GM19463 (cell line): ENCODE results near the gene DNAJC5G.
"Not testable (repeated sequence)": the region's sequence is repeated elsewhere in the genome, so short reads cannot be mapped to it uniquely, and the experiment has no call there.

Experiments
- ATAC-seq: cut with Tn5 transposase; IDR thresholded peaks from one replicate; pipeline ENCODE4 v1.9.1; 2021; ENCODE audit warnings: mild to moderate bottlenecking, moderate library complexity; ENCODE audit not compliant: unreplicated experiment

Gene DNAJC5G

DNA sequence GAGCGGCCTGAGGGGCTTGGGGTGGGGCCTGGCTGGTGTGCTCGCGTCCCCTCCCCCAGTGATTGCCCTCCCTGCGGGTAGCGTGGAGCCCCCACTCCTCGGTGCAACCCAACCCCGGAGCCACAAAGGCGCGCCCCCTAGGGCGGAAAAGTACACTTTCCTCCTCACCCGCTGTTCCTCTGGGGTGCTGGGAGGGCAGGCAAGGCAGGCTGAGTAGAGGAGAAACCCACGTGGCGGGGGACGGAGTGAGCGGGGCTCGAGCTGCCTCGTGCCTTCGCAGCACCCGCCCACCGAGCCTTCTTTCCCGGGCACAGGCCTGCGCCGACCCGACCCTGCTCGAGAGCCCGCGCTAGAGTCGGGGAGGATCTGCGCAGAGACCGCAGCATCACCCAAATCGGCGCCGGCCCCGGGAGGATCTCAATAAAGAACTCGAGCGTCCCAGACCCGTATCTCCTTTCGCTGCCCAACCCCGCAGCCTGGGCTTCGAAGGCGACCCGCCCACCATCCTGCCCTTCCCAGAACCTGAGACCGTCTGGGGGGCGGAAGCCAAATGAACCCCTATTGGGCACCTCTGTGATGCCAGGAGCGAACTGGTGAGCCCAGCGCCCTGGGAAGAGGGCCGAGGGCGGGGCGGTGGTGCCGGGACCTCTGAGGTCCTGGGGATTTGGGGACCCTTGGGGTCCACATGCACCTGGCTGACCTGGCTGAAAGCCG lies 31.5 kb downstream of the DNAJC5G start:
- no peak for ATAC-seq

DNA sequence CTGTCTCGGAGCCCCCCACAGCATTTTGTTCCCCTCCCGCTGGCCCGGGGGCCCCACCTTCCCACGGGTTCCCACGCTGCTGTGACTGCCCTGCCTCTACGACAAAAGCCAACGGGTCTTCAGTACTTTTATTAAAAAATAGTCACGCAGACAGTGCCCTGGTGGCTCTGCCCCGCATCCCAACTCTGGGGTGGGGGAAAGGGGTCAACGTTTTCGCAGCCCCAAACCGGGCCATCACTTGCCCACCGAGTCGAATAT lies 32.0 kb downstream of the DNAJC5G start:
- no peak for ATAC-seq

DNA sequence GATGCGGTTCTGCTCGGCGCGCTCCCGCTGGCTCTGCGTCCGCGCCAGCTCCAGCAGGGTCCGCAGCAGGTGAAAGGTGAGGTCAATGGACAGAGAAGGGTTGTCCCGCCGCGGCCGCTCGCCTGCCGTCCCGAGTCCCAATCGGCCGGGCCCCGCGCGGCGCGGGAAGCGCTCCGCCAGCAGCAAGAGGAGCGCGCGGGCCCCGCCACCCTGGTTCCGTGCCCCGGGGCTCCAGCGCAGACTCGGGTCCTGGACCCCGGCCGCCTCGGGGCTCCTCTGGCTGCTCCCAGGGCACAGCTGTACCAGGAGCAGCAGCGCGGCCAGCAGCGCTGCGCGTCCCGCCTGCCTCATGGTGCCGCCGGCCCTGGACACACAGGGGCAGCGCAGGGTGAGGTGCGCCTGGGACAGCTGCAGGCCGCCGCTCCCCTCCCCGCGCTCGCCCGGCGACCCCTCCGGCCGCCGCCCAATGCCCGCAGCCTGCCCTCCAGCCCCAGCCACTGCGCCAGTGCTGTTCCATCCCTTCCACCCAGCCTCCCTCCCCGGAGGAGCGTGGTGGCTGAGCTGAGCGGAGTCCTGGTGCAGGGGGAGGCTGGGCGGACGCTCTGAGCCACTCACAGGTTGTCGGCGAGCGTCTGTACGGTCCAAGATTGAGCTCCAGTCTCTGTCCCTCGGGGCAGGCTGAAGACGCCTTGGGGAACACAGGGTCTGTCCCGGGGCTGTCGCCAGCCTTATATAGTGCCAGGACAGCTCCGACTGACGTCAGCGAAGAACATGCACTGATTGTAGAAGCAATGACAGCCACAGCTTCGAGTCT lies 32.5 kb downstream of the DNAJC5G start:
- no peak for ATAC-seq

DNA sequence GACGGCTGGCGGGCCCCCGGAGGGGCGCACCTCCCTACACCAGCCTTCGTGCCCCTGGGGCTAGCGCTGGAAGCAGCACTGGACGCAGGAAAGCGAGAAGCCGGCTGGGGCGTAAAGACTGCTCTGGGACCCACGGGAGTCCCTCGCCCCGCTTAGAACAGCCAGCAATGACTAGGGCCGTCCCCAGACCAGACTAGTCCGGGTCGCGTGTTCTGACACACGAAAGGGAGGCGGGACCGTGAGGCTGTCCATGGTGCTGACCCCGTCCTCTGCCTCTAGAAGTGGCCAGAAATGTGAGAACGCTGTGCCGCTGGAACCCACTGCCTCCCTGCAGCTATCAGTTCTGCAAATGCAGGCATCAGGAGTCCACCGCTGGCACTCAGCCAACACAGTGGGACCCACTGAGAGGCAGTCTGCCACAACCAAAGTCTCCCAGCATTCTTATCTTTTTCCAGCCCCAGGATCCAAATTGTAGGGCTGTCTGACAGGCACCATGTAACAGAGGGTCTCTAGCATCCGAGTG lies 33.2 kb downstream of the DNAJC5G start, which contains the start of gene UCN:
Gene UCN (minus strand): TSS at position 87 of the 523 bp plus-strand sequence. CDS start 550 bp downstream, outside the sequence.
- no peak for ATAC-seq

DNA sequence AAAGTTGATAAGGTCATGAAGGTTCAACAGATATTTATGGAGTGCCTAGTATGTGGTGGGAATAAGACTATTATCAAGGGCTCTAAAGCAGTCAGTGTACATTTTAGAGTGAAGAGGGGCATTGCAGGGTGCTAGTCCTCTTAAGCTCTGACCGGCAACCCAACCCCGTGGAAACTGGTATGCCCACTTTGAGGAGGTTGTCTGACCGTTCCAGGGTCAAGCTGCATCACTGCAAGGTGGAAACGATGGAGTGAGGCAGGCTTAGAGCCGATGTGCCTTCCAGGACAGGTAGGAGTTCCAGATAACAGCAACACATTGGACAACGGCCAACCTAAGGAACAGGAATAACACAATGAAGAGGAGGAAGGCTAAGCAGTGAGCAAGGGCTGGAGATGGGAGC lies 34.4 kb downstream of the DNAJC5G start:
- no peak for ATAC-seq

DNA sequence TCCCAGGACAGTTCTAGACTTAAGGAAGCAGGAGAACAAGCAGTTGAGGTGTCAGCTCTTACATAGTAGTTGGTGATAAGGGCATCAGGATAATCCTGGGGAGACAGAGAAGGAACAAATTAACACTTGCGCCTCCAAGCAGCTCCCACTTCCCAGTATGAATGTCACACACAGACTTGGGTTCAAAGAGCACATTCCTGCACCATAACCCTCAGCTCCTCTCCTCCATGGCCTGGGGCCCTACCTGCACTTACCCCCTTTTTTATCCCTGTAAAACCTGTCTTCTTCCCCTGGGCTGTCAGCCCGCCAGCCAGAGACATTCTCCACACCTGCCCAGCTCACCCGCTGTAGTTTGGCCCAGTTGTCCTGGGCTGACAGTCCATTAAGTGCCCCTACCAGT lies 36.9 kb downstream of the DNAJC5G start:
- no peak for ATAC-seq

DNA sequence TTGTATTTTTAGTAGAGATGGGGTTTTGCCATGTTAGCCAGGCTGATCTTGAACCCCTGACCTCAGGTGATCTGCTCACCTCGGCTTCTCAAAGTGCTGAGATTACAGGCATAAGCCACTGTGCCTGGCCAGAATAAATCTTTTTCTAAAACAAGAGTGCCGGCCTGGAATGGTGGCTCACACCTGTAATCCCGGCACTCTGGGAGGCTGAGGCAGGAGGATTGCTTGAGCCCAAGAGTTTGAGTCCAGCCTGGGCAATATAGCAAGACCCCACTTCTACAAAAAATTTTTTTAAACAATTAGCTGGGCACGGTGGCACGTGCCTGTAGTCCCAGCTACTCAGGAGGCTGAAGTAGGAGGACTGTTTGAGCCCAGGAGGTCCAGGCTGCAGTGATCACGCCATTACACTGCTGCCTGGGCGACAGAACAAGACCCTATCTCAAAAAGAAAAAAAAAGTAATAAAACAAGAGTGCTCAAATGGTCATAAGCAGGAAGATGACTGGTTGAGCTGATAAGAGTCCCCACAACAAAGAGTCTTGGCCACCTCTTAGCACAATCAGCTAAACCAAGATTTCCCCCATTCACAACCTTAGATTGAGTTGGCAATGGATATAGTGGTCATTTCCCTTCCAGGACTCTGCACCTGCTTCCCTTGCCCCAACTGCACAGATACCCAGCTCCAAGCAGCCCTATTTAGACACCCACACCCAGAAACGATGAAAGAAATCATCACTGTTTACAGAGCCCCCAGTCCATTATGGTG lies 38.8 kb downstream of the DNAJC5G start:
- no peak for ATAC-seq

DNA sequence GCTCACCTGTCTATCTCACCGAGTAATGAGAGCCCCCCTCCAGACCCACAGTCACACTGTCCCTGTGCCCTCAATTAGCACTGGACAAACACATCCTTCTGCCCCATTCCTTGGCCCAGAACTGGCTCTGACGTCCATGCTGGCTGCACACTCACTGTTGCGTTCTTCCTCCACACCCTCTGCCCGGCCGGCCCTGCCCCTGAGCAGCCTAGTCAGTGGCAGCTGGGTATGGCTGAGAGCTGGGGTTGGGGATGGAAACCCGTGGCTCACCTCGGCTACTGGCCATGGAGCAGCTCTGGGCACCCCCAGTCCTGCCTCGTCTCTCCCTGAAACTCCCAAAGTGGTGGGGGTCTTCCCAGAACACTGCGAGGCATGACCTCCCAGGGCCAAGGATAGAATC lies 39.5 kb downstream of the DNAJC5G start:
- ATAC-seq: no peak

DNA sequence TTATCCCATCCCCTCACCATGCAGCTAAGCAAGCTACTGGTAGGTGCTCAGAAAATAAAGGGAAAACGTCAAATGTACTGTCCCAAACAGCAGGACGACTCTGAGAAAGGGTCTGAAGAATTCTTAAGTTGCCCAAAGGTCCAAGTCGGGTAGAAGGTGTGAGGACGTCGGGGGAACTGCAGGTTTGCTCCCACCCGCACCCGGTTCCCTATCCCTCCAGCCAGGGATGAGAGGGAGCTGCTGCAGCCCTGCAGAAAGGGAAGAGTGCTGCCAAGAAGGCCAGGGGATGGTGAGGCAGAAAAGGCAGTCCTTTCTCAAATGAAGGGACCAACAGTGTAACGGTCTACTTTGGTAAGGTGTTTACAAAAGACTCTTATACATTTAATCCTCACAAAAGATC lies 39.9 kb downstream of the DNAJC5G start:
- ATAC-seq: no peak

DNA sequence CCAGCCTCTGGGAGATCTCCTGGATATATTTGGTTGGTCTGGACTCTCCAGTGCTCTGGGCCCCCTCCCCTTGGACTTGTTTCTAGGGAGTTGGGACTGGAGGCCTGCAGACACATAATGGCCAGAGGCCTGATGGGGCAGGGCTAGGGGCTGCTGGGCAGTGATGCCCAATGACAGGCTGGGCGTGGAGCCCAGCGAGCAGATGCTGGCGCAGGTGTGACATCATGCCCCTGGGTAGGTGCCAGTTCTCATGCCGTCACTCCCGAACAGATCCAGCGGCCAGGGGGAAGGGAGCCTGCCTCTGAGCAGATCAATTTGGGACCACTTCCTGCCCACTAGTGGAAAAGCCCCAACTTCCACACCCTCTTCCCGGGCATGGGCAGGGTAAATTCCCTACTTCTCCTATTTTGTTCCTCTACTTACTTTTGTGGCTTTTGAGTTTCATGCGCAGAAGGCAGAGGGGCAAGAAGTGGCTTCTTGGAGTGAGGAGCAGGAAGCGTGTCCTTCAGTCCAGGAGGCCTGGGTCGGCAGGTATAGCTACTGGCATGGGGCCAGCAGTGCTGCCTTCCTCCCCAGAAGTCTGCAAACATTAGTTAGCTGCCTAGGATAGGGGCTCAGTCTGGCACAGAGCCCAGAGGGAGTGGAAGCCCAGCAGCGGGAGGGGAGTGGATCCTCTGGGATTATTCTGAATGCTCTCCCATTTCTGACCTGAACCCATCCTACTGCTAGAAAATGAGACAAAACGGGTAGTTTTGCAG lies 41.6 kb downstream of the DNAJC5G start:
- no peak for ATAC-seq

DNA sequence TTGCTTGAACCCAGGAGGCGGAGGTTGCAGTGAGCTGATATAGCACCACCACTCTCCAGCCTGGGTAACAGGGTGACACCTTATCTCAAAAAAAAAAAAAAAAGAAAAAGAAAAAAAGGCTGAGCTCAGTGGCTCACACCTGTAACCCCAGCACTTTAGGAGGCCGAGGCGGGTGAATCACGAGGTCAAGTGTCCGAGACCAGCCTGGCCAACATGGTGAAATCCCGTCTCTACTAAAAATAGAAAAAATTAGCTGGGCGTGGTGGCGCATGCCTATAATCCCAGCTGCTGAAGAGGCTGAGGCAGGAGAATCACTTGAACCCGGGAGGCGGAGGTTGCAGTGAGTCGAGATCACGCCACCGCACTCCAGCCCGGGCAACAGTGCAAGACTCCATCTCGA lies 44.6 kb downstream of the DNAJC5G start:
- ATAC-seq: not testable (repeated sequence)

DNA sequence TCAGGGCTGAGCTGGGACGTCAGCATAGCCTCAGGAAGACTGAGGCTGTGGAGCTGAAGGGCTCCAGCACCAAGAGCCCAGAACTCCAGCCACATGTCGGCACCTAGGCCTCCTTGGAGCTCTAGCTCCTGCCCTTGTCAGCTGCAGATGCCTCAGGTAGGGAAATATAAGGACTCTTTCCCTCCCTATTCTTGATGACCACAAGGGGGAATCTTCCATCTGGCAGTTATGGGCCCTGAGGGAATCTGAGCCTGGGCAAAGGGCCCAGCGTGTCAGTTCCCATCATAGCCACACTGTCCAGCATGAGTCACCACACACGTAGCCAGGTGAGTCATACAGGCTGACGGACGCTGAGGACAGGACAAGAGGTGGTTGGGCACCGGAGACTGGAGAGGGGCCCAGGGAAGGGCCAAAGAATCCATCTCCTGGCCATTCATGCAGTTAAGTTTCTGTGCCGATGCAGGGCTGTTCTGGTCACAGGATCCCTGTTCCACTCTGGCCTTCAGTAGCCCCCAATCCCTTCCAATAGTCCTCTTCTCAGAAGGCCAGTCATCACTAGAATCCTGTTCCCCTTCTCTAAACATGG lies 45.8 kb downstream of the DNAJC5G start:
- ATAC-seq: no peak

DNA sequence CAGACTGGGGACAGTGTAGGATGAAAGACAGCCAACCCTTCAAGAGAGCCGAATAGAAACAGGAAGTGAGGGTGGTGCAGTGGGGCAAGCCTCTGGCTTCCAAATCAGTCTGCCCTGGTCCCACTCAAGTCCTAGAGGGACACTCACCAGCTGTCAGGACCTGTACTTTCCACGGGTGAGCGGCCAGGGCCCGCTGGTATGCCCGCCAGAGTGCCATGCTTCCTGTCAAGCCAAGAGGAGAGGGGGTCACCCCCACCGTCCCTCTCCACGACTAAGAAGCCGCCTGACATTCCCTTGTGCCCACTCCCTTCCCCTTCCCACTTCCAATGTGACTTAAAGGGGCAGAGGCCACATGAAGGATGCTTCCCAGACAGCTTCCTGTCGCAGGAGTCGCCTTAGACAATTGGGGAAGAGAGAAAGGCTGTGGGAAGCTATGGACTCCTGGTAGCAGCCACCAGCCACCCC lies 47.1 kb downstream of the DNAJC5G start:
- ATAC-seq: no peak

DNA sequence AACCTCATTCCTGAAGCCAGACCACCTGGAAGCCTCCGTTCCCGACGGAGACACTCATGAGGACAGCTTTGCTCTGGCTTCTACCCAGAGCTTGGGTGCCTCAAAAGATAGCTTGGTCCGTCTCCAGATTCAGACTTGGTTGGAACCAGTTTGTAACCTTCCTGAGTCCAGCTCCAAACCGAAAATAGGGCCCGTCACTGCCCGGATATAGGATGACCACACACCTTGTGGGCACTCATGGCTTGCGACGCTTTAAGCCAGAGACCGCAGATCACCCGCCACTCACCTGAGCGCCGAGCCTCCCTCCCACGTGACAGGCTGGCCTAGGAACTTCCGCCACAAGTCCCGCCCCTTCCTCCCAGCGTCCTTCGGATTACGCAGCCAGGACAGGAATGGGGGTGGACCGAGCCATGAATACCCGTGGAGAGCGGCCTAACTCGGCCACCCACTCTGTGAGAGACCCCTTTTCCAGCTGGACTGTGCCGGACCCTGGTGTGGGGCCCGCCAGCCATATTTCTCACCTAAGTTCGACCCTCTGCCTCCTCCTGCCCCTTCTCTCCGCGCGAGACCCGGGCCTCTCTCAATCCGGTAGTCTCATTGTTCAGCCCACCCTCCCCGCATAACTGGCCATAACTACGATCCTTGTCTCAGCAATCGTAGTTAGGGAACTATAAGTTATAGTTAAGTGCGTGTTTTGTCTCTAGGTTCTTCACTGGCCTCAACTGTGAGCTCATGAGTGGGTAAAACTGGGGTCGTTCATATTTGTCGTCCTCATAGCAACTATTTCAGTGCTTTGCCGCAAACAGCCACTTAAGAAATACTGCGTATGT lies 47.7 kb downstream of the DNAJC5G start, which contains the start of gene MPV17:
Gene MPV17 (minus strand): TSS at position 332 of the 830 bp plus-strand sequence. CDS start 580 bp downstream, outside the sequence.
- peak; percentile 96 for ATAC-seq

DNA sequence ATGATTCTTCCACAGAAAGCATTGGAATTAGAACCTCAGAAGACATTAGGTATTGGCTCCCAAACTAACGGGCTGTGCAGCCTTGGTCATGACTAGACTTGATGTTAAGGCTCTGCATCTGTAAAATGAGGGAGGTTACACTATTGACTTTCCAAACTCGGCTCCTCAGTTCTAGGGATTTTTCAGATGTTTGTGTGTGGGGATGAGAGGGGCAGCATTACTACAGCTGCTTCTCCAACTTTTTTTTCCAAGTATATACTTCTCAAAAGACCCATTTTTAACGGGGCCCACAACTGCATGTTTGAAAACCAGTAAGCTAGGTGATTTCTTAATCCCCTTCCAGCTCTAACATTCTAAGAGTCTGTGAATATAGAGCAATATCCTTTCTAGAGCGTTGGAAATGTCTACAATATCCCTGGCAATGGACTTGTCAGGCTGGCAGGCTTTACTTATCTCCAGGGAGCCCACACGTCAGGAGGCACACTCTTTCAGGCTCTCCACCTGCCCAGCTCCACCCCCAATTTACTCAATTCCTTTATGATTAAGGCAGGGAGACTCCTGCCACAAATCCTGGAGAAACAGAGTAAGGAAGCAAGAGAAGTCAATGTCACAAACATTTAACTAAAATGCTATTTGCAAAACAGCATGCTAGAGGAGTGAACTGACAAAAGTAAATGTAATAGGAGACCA lies 48.5 kb downstream of the DNAJC5G start:
- ATAC-seq: no peak

DNA sequence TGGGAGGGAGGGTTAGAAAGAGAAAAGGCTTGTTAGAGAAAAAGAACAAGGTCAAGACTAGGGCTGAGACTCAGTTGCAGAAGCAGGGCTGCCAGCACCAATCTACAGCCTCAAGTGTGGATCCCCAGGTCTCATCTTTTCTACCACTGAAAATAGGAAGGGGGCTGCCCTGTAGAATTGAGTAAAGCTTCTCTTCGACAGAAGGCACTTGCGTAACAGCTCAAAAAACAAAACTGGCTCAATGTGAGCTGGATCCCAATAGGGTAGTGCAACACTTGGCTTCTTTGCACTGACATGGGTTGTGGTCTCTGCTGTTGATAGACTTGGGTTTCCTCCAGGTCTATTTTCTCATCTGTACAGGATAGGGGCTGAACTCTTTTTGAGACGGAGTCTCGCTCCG lies 49.5 kb downstream of the DNAJC5G start:
- ATAC-seq: no peak
